ENCODE results near the gene MAP1B.

GRCh38 chr5:72125271-72125940 is 18.1 kb downstream of the MAP1B start:
- TF ChIP-seq CEBPB (IDR thresholded peaks at IDR 0.05; ENCODE audit: low read depth, low read length) (no peak), CTCF (conservative IDR thresholded peaks at IDR 0.05; ENCODE audit: low read depth, low read length) (no peak), SMC3 (IDR thresholded peaks at IDR 0.05; ENCODE audit: low read depth, low read length) (no peak), RCOR1 (IDR thresholded peaks at IDR 0.05; ENCODE audit: insufficient replicate concordance, low read length) (no peak)
